Fibroblast of the conjunctiva (primary cell): ENCODE measurements around the gene CROCC2.

Experiments
- DNase-seq: peaks from one replicate; pipeline ENCODE4 v3.0.0-alpha.2; 2010; ENCODE audit warnings: low read depth

CROCC2 gene

GRCh38 chr2:240999873-241000541 is 93.9 kb downstream of the CROCC2 start:
- DNase-seq, result no peak

- DNase-seq, result no peak
Measured at GRCh38 chr2:241000831-241001321, 94.7 kb downstream of the CROCC2 start.

- DNase-seq, result no peak
Measured at GRCh38 chr2:241001413-241002274, 95.5 kb downstream of the CROCC2 start.

GRCh38 chr2:241002275-241003046 is 96.3 kb downstream of the CROCC2 start:
- no peak for DNase-seq

- DNase-seq, result no peak
Measured at GRCh38 chr2:241003047-241003360, 96.9 kb downstream of the CROCC2 start.

GRCh38 chr2:241003369-241003768 is 97.2 kb downstream of the CROCC2 start:
- DNase-seq, result no peak

GRCh38 chr2:241003830-241004564 is 97.9 kb downstream of the CROCC2 start:
- DNase-seq, result no peak

- DNase-seq, result no peak
Measured at GRCh38 chr2:241005569-241005968, 99.4 kb downstream of the CROCC2 start.

- no peak for DNase-seq
Measured at GRCh38 chr2:241006412-241006811, 100.3 kb downstream of the CROCC2 start.

GRCh38 chr2:241007111-241007510 is 101.0 kb downstream of the CROCC2 start:
- DNase-seq, result no peak

- DNase-seq, result no peak
Measured at GRCh38 chr2:241007880-241008710, 102.0 kb downstream of the CROCC2 start.

- no peak for DNase-seq
Measured at GRCh38 chr2:241008711-241009121, 102.6 kb downstream of the CROCC2 start.

GRCh38 chr2:241009191-241009590 is 103.1 kb downstream of the CROCC2 start:
- DNase-seq, result no peak

GRCh38 chr2:241009601-241010530 is 103.7 kb downstream of the CROCC2 start:
- peak; percentile 78 for DNase-seq

- no peak for DNase-seq
Measured at GRCh38 chr2:241010531-241011295, 104.6 kb downstream of the CROCC2 start.

- DNase-seq, result no peak
Measured at GRCh38 chr2:241011296-241011600, 105.1 kb downstream of the CROCC2 start.

- DNase-seq, result no peak
Measured at GRCh38 chr2:241011751-241012510, 105.8 kb downstream of the CROCC2 start.

GRCh38 chr2:241014224-241014623 is 108.1 kb downstream of the CROCC2 start:
- no peak for DNase-seq

- DNase-seq, result no peak
Measured at GRCh38 chr2:241014764-241015163, 108.6 kb downstream of the CROCC2 start.
